Measurements from ENCODE around the gene C5. TPM values are rescaled to one million over a fixed set of nuclear protein-coding genes. Genes with fewer than 3 reads are reported as not detected.

Gene C5
- total RNA-seq, 1 experiment from 2014 or later, result 0.74 TPM

DNA sequence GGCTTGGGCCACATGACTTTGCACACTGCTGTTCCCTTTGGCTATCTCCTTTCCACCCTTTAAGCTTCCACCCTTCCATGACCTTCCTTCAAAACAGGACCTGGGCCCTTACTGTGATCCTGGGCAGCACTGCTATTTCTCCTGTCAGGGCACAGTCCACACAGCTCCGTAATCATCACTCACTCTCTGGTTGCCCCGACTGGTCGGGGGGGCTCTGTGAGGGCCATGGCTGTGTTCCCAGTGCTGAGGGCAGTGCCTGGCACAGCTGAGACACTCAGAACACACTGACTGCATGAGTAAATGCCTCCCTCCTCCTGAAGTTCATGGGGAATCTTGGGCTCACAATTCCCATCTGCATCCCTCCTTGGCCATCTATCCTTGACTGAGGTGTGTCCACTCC lies 135.7 kb downstream of the C5 start:
- Histone ChIP-seq H4K5ac (ENCODE audit: insufficient read length, low read depth, low read length) (no peak overlapping the region), H3K4ac (ENCODE audit: low read depth, low read length) (no peak overlapping the region), H3K9ac (ENCODE audit: extremely low read depth, insufficient read length, low read length) (no peak overlapping the region), H3K4me2 (ENCODE audit: insufficient read depth, insufficient read length, low read length) (no peak overlapping the region), H2BK12ac (ENCODE audit: insufficient read length, low read depth, low read length) (no peak overlapping the region), H3K14ac (ENCODE audit: insufficient read depth, low read length) (no peak overlapping the region), H3K23ac (ENCODE audit: insufficient read length, low read depth, low read length) (no peak overlapping the region), H3T11ph (ENCODE audit: low read length) (no peak overlapping the region), H3K23me2 (ENCODE audit: insufficient read length, low read depth, low read length, poor library complexity, severe bottlenecking) (no peaks in the 10 kb centered on the region), H4K91ac (ENCODE audit: insufficient read length, low read depth, low read length) (no peak overlapping the region), H3K79me2 (ENCODE audit: insufficient read depth, low read length) (no peaks in the 10 kb centered on the region), H3K18ac (ENCODE audit: insufficient read length, low read depth, low read length) (no peak overlapping the region), H2BK5ac (ENCODE audit: insufficient read length, low read length) (no peak overlapping the region), H3K27ac (ENCODE audit: insufficient read length, low read depth, low read length) (no peak overlapping the region), H2BK20ac (ENCODE audit: low read depth, low read length, poor library complexity, severe bottlenecking) (no peak overlapping the region), H2AFZ (ENCODE audit: low read length) (no peak overlapping the region), H3K56ac (ENCODE audit: insufficient read length, low read depth, low read length) (no peak overlapping the region), H2BK120ac (ENCODE audit: low read depth, low read length, poor library complexity, severe bottlenecking) (no peak overlapping the region), H4K20me1 (ENCODE audit: control insufficient read depth, insufficient read depth, insufficient read length) (no peaks in the 10 kb centered on the region), H3K9me3 (ENCODE audit: control insufficient read depth, low read depth, low read length) (no peaks in the 10 kb centered on the region), H3K27me3 (ENCODE audit: insufficient read depth, low read length) (no peaks in the 10 kb centered on the region), H4K8ac (replicated peaks; ENCODE audit: insufficient read length, low read depth, low read length) (no peak overlapping the region), H2AK5ac (ENCODE audit: insufficient read length, low read length) (no peak overlapping the region), H3K4me1 (ENCODE audit: insufficient read depth, low read length) (peaks cover 10% of the 10 kb centered on the region; the same call in 1 of the 2 replicates), H3K79me1 (ENCODE audit: insufficient read depth, low read depth, low read length, poor library complexity, severe bottlenecking) (no peaks in the 10 kb centered on the region), H2BK15ac (ENCODE audit: low read depth, low read length) (no peak overlapping the region)
- TF ChIP-seq, protein P1, sequence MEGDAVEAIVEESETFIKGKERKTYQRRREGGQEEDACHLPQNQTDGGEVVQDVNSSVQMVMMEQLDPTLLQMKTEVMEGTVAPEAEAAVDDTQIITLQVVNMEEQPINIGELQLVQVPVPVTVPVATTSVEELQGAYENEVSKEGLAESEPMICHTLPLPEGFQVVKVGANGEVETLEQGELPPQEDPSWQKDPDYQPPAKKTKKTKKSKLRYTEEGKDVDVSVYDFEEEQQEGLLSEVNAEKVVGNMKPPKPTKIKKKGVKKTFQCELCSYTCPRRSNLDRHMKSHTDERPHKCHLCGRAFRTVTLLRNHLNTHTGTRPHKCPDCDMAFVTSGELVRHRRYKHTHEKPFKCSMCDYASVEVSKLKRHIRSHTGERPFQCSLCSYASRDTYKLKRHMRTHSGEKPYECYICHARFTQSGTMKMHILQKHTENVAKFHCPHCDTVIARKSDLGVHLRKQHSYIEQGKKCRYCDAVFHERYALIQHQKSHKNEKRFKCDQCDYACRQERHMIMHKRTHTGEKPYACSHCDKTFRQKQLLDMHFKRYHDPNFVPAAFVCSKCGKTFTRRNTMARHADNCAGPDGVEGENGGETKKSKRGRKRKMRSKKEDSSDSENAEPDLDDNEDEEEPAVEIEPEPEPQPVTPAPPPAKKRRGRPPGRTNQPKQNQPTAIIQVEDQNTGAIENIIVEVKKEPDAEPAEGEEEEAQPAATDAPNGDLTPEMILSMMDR (conservative IDR thresholded peaks at IDR 0.05), result no peak
- no peak for DNase-seq
- WGBS (ENCODE audit: extremely low coverage, insufficient read length, low lambda C conversion rate), result no CpG with 5 or more reads among the region's 3 CpGs
- Mint-ChIP-seq H3K27me3 (ENCODE audit: low read depth) (no peaks in the 10 kb centered on the region), H3K27ac (no peak overlapping the region), H3K9me3 (peaks cover 0 to 4% of the 10 kb centered on the region in 2 experiments; a peak in 2 of 5 replicates), H3K4me1 (peaks cover 27 to 50% of the 10 kb centered on the region in 2 experiments), H3K4me3 (no peak overlapping the region), H3K36me3 (ENCODE audit: insufficient read depth in 1 of 3, low read depth in 3 of 3) (peaks cover 0 to 6% (median 5%) of the 10 kb centered on the region in 3 experiments; a peak in 3 of 7 replicates)

Measured in H9 (cell line).